A673 (cell line): ENCODE measurements around the gene GPC6.

Source experiments
- EZH2 ChIP-seq: fragments of 200-600 bp; sonication (generic); IDR thresholded peaks from 2 replicates; pipeline ENCODE4 v1.6.1; 2017; ENCODE audit warnings: borderline replicate concordance, low read depth, mild to moderate bottlenecking, mixed read lengths, antibody characterized with exemption, low read length; ENCODE audit not compliant: poor library complexity, severe bottlenecking
- TF ChIP-seq, protein P1 (sequence below): fragments of 300-800, 200-600 bp; sonication (generic); conservative IDR thresholded peaks from 2 replicates; pipeline ENCODE4 v1.5.1; 2017; ENCODE audit warnings: low read depth, mild to moderate bottlenecking, antibody characterized with exemption, low read length, moderate library complexity, mixed read lengths

DNA sequence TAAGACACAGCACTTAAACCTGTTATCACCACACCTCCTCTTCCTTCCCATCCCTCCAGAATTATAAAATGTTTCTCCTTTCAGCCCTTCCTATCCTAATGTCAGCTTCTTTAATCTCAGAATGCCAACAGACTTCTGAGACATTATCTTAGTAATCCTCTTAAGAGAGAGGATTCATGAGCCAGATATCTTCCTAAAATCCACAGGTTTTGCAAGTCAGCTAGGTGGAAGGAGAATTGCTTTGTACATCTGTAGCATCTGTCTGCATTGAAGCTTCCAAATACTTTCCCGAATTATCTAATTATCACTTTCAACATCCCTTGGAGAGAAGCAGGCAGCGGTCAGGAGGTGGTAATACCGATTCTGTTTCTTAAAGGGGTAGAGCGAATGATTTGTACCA lies 1073.8 kb downstream of the GPC6 start:
- TF ChIP-seq, protein P1, sequence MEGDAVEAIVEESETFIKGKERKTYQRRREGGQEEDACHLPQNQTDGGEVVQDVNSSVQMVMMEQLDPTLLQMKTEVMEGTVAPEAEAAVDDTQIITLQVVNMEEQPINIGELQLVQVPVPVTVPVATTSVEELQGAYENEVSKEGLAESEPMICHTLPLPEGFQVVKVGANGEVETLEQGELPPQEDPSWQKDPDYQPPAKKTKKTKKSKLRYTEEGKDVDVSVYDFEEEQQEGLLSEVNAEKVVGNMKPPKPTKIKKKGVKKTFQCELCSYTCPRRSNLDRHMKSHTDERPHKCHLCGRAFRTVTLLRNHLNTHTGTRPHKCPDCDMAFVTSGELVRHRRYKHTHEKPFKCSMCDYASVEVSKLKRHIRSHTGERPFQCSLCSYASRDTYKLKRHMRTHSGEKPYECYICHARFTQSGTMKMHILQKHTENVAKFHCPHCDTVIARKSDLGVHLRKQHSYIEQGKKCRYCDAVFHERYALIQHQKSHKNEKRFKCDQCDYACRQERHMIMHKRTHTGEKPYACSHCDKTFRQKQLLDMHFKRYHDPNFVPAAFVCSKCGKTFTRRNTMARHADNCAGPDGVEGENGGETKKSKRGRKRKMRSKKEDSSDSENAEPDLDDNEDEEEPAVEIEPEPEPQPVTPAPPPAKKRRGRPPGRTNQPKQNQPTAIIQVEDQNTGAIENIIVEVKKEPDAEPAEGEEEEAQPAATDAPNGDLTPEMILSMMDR, result no peak
- no peak for TF ChIP-seq EZH2
